Activated naive CD8-positive, alpha-beta T cell treated with anti-CD3 and anti-CD28 coated beads for 36 hours (primary cell): ENCODE measurements around the gene SMYD3. TPM values are rescaled to one million over a fixed set of nuclear protein-coding genes. Genes with fewer than 3 reads are reported as not detected.

Experiments
- DNase-seq: peaks from one replicate; pipeline ENCODE4 v3.0.0; 2021
- H3K27ac Mint-ChIP-seq: one replicate; pipeline ENCODE4 v1.8.0; 2022; ENCODE audit warnings: mild to moderate bottlenecking, moderate library complexity, mixed read lengths
- H3K27me3 Mint-ChIP-seq: one replicate; pipeline ENCODE4 v1.8.0; 2022; ENCODE audit warnings: mild to moderate bottlenecking, mixed read lengths
- H3K36me3 Mint-ChIP-seq: one replicate; pipeline ENCODE4 v1.8.0; 2021; ENCODE audit warnings: mild to moderate bottlenecking, mixed read lengths
- H3K4me1 Mint-ChIP-seq: one replicate; pipeline ENCODE4 v1.8.0; 2021; ENCODE audit warnings: mixed read lengths
- H3K4me3 Mint-ChIP-seq: one replicate; pipeline ENCODE4 v1.8.0; 2022; ENCODE audit warnings: mild to moderate bottlenecking, moderate library complexity, mixed read lengths
- H3K9me3 Mint-ChIP-seq: one replicate; pipeline ENCODE4 v1.8.0; 2022; ENCODE audit warnings: mixed read lengths
- total RNA-seq, 2 experiments: library from RNA; stranded (reverse); gene quantifications; one replicate each; pipeline ENCODE4 v1.2.3, GENCODE V29; 2021

SMYD3 gene
- total RNA-seq, 2 experiments from 2014 or later, result 16.4 to 18.4 TPM

DNA sequence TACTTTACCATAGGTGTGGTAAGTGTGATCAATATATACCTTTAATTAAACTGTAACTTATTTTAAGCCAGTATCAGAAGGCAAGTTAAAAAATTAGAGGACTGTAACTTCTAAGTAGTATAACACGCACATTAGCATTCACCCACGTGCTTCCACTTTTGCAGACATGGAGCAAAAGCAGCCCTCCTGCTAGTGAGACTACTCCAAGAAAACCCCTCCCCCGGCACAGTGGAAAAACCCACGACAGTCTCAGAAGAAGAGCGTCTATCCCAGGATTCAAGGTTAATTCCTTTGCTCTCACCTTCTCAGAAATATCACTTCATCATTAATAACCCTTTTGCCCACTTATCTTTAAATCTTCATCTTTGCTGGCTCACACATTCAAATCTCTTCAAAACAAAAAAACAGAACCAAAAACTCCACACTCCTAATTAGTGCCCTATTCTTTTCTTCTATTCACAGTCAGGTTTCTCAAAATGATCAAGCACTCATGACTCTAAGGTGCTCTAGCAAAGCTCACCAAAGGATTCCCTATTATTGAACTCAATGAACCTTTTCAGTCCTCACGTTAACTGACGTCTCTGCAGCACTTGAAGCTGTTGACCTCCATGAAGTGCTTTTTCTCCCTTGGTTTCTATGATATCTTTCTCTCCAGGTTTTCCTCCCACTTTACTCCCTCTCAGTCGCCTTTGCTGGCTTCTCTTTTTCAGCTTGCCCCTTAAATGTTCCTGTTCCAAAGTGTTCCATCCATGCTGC is 213.5 kb downstream of the SMYD3 start:
- DNase-seq, result no peak
- Mint-ChIP-seq H3K27ac (no peak overlapping the region), H3K36me3 (peaks cover 10% of the 10 kb centered on the region), H3K4me1 (peaks cover 7% of the 10 kb centered on the region), H3K9me3 (no peaks in the 10 kb centered on the region), H3K27me3 (no peaks in the 10 kb centered on the region), H3K4me3 (no peak overlapping the region)

DNA sequence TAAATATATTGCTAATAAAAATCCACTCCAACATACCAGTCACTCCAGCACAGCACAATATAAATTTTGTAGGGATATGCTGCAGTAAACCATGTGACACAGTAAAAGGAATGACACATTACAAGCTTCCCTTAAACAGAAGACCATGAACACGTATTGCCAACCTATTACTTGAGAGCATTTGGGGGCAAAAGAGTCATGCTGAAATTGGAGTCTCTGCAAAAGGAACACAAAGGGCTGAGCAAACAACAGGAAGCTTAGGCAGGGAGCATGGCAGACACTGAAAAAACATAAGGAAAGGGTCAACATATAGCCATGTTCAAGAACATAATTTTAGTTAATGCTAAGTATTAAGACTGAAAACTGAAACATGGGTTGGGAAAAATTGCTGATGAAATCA is 214.5 kb downstream of the SMYD3 start:
- Mint-ChIP-seq H3K27ac (no peak overlapping the region), H3K9me3 (no peaks in the 10 kb centered on the region), H3K4me1 (peaks cover 7% of the 10 kb centered on the region), H3K36me3 (peaks cover 10% of the 10 kb centered on the region), H3K27me3 (no peaks in the 10 kb centered on the region), H3K4me3 (no peak overlapping the region)
- DNase-seq, result no peak

DNA sequence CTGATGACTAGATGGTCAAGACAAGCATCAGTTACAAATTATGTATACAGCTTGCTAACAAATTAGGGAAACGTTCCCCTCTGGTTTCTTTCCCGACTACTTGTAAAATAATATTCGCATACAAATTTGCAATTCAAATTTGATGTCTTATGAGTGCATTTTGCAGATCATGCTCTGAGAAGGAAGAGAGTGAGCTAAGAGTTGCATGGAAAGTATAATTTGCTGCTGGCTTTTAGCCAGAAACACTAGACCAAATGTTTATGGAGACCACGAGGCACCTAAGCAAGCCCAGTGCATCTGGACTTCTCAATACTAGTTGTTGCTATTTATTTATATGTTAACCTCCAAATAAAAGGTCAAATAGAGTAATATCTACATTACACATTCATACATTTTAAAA is 216.0 kb downstream of the SMYD3 start:
- peaks cover 10% of the 10 kb centered on the region for H3K36me3 Mint-ChIP-seq
- H3K4me3 Mint-ChIP-seq, result no peak overlapping the region
- no peaks in the 10 kb centered on the region for H3K9me3 Mint-ChIP-seq
- DNase-seq, result no peak
- H3K4me1 Mint-ChIP-seq, result peaks cover 3% of the 10 kb centered on the region
- H3K27me3 Mint-ChIP-seq, result no peaks in the 10 kb centered on the region
- no peak overlapping the region for H3K27ac Mint-ChIP-seq

DNA sequence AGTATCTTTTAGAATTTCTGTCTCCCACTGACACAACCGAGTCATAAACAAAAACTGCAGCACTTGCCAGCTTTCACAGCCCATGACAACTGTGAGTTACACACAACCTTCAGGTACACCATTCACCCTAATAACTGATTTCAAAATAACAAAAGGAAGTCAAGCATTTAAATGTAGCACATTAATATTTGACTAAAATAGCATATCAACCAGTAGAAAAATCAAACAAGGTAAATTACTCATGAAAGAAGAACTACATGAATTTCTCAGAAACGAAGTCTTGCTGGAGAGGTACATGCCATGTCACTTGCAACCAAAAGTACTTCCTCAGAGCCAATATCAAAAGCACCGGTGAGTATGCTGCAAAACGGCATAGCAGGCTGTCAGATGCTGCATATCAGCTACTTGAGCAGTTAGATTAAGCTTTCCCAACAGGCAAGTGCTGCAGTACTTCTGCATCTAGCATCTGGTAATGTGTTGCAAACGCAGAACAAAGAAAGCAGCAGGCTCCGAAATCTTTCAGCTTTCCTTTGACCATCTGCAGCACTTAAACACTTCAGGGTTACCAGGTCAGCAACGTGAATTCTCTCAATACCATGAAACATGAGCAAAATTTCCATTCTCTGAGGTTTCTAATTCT is 223.2 kb downstream of the SMYD3 start:
- no peak overlapping the region for H3K27ac Mint-ChIP-seq
- no peaks in the 10 kb centered on the region for H3K27me3 Mint-ChIP-seq
- DNase-seq, result no peak
- peaks cover 12% of the 10 kb centered on the region for H3K36me3 Mint-ChIP-seq
- no peak overlapping the region for H3K4me3 Mint-ChIP-seq
- no peaks in the 10 kb centered on the region for H3K9me3 Mint-ChIP-seq
- H3K4me1 Mint-ChIP-seq, result peaks cover 2% of the 10 kb centered on the region

DNA sequence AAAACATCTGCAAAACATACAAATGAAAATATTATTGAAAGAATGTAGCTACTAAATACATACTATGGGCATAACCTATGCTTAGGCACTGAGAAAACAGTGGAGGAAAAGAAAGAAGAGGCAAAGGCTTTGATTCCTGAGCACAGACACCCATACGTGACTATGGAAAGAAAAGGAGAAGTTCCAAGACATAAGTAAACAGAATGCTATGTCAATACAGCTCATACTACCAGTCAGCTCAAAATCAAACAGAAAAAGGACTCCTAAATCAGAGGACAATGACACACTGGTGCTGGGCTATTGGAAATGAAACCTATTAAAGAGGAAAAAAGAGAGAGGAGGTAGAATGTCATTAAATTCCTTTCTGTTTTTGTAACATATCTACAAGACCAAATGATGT is 225.4 kb downstream of the SMYD3 start:
- no peak overlapping the region for H3K4me3 Mint-ChIP-seq

DNA sequence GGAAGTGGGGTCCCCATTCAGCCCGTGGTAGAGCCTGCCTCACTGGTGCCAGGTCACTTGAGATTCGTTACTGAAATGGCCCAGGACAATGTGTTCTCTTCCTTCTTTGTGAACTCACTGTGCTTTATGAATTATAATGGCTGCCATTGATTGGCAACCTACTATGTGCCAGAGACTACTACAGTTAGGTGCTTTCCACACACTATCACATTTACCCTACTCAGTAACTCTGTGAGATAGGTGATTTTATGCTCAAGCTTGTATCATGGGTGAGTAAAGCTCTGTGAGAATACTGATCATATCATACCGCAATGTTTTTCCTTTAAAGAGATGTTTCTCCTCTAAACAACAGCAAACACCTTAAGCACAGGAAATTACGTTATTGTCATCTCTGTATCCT is 225.9 kb downstream of the SMYD3 start:
- no peak for DNase-seq
- peaks cover 2% of the 10 kb centered on the region for H3K4me1 Mint-ChIP-seq
- H3K36me3 Mint-ChIP-seq, result peaks cover 12% of the 10 kb centered on the region
- H3K27ac Mint-ChIP-seq, result no peak overlapping the region
- H3K9me3 Mint-ChIP-seq, result no peaks in the 10 kb centered on the region
- no peak overlapping the region for H3K4me3 Mint-ChIP-seq
- H3K27me3 Mint-ChIP-seq, result no peaks in the 10 kb centered on the region

More for the DNA sequence above, 225.4 kb downstream of the SMYD3 start:
- peaks cover 2% of the 10 kb centered on the region for H3K4me1 Mint-ChIP-seq
- no peaks in the 10 kb centered on the region for H3K27me3 Mint-ChIP-seq
- no peaks in the 10 kb centered on the region for H3K9me3 Mint-ChIP-seq
- peaks cover 12% of the 10 kb centered on the region for H3K36me3 Mint-ChIP-seq
- H3K27ac Mint-ChIP-seq, result no peak overlapping the region
- no peak for DNase-seq

DNA sequence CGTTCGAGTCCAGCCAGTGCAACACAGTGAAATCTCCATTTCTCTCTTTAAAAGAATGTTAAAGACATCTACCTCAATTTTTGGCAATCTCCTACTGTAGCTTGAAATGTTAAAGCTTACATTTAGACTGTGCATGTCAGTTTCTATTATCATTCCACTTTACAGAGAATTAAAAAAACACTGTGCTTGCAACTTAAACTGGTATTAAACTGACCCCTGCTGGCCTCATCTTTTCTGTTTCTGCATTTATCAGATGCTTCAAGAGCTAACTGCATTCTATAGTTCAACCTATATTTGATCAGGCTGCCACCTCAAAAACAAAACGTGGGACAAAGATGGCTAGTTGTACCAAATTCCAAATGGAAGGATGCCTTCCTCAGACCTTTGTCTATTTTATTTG is 226.5 kb downstream of the SMYD3 start:
- H3K4me1 Mint-ChIP-seq, result peaks cover 2% of the 10 kb centered on the region
- no peak for DNase-seq
- H3K4me3 Mint-ChIP-seq, result no peak overlapping the region
- H3K9me3 Mint-ChIP-seq, result no peaks in the 10 kb centered on the region
- no peaks in the 10 kb centered on the region for H3K27me3 Mint-ChIP-seq
- no peak overlapping the region for H3K27ac Mint-ChIP-seq
- H3K36me3 Mint-ChIP-seq, result peaks cover 12% of the 10 kb centered on the region

DNA sequence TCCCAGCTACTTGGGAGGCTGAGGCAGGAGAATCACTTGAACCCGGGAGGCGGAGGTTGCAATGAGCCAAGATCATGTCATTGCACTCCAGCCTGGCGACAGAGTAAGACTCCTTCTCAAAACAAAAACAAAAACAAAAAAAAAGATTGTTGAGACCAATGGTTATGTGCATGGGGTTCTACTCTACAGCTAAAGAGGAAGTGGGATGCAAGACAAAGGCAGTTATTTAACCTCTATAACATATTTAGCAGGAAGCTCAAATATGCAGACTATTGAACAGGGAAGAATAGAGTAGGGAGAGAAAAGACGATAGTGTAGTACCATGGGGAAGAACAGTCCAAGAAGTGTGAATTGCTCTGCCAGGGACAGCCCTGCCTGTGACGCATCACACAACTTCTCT is 227.7 kb downstream of the SMYD3 start:
- H3K36me3 Mint-ChIP-seq, result peaks cover 8% of the 10 kb centered on the region
- no peak overlapping the region for H3K4me3 Mint-ChIP-seq
- no peaks in the 10 kb centered on the region for H3K9me3 Mint-ChIP-seq

DNA sequence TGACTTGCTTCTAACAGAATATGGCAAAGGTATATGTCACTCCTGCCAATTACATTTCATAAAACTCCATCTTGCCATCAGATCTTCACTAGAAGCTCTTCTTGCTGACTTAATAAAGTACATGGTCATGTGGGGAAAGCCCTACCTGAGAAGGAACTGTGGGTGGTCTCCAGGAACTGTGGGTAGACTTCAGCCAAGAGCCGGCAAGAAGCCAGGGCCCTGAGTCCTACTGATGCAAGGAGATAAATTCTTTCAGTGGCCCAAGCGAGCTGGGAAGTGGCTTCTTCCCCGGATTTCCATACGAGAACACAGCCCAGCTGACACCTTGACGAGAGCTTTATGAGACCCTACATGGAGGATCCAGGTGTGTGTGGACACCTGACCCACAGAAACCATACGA is 228.7 kb downstream of the SMYD3 start:
- no peak for DNase-seq
- H3K27me3 Mint-ChIP-seq, result no peaks in the 10 kb centered on the region
- peaks cover 11% of the 10 kb centered on the region for H3K36me3 Mint-ChIP-seq
- no peak overlapping the region for H3K27ac Mint-ChIP-seq
- no peaks in the 10 kb centered on the region for H3K4me1 Mint-ChIP-seq
- H3K4me3 Mint-ChIP-seq, result no peak overlapping the region
- H3K9me3 Mint-ChIP-seq, result peaks cover 3% of the 10 kb centered on the region

More for the DNA sequence above, 227.7 kb downstream of the SMYD3 start:
- Mint-ChIP-seq H3K4me1 (no peaks in the 10 kb centered on the region), H3K27me3 (no peaks in the 10 kb centered on the region), H3K27ac (no peak overlapping the region)
- no peak for DNase-seq

DNA sequence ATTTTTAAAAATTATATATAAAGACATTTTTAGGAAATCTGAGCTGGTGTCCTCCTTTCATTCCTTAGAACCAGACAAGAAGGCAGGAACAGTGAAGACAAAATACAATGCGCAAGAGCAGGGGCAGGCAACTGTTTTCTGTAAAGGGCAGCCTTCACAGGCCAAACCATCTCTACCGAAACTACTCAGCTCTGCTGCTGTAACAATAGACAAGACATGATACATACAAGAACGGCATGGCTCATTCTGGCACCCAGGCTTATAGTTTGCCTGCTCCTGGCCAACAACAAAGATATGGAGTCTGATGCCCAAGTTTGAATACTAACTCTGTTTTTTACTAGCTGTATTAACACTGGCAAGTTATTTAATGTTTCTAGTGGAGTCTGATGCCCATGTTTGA is 232.0 kb downstream of the SMYD3 start:
- H3K27ac Mint-ChIP-seq, result no peak overlapping the region
- peaks cover 25% of the 10 kb centered on the region for H3K36me3 Mint-ChIP-seq
- peaks cover 3% of the 10 kb centered on the region for H3K9me3 Mint-ChIP-seq
- H3K27me3 Mint-ChIP-seq, result no peaks in the 10 kb centered on the region
- H3K4me1 Mint-ChIP-seq, result no peaks in the 10 kb centered on the region
- no peak overlapping the region for H3K4me3 Mint-ChIP-seq
- no peak for DNase-seq

DNA sequence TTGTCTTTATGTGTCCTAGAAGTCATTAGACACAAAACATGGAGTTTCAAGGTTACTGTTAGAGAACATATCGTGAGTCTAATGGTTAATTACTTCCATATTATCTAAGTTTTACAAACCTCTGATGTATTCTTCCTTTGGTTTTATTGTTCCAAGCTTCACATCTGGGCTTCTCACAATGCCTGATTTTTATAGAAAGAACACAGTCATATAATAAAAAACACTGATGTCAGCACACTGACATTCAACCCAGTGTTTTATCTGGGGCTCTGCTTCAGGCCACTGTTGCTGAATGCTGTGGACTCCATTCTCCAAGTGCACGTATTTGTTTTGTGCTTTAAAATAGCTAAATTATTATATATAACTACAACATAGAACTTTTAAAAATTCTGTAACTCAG is 232.9 kb downstream of the SMYD3 start:
- H3K4me1 Mint-ChIP-seq, result no peaks in the 10 kb centered on the region
- DNase-seq, result no peak
- H3K4me3 Mint-ChIP-seq, result no peak overlapping the region

DNA sequence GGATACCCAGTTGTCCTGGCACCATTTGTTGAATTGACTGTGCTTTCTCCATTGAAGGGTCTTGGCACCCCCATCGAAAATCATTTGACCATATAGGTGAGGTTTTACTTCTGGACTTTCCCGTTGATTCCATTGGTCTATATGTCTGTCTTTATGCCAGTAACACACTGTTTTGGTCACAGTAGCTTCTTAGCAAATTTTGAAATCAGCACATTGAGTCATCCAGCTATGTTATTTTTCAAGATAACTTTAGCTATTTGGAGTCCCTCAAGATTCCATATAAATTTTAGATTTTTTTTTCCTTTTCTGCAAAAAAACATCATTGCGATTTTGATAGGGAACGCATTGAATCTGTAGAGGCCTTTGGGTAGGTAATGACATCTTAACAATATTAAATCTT is 235.6 kb downstream of the SMYD3 start:
- Mint-ChIP-seq H3K4me1 (no peaks in the 10 kb centered on the region), H3K9me3 (peaks cover 3% of the 10 kb centered on the region), H3K27me3 (no peaks in the 10 kb centered on the region), H3K36me3 (peaks cover 29% of the 10 kb centered on the region), H3K4me3 (no peak overlapping the region), H3K27ac (no peak overlapping the region)
- no peak for DNase-seq

More for the DNA sequence above, 232.9 kb downstream of the SMYD3 start:
- Mint-ChIP-seq H3K36me3 (peaks cover 23% of the 10 kb centered on the region), H3K9me3 (peaks cover 3% of the 10 kb centered on the region), H3K27me3 (no peaks in the 10 kb centered on the region), H3K27ac (no peak overlapping the region)

DNA sequence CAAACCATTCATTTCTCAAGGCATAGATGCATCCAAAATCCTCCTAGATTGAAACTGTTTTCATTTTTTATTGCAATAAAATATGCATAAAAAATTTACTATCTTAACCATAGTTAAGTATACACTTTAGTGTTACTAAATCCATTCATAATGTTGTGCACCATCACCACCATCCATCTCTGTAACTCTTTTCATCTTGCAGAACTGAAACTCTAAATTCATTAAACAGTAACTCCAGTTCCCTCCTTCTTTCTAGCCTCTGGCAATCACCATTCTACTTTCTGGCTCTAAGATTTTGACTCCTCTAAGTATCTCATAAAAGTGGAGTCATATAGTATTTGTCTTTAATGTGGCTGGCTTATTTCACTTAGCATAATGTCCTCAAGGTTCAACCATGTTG is 236.8 kb downstream of the SMYD3 start:
- DNase-seq, result no peak
- Mint-ChIP-seq H3K4me3 (no peak overlapping the region), H3K27ac (no peak overlapping the region), H3K9me3 (peaks cover 3% of the 10 kb centered on the region), H3K27me3 (no peaks in the 10 kb centered on the region), H3K36me3 (peaks cover 30% of the 10 kb centered on the region), H3K4me1 (no peaks in the 10 kb centered on the region)

DNA sequence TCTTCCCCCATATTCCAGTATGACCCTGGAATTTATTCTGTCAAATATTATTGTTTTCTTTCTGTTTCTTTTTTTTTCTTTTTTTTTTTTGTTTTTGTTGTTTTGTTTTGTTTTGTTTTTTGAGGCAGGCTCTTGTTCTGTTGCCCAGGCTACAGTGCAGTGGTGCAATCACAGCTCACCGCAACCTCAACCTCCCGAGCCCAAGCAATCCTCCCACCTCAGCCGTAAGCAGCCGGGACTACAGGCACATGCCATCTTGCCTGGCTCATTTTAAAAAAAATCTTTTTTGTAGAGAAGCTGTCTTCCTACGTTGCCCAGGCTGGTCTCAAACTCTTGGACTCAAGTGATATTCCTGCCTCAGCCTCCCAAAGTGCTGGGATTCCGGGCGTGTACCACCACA is 237.6 kb downstream of the SMYD3 start:
- H3K9me3 Mint-ChIP-seq, result peaks cover 3% of the 10 kb centered on the region
- no peak for DNase-seq
- H3K27me3 Mint-ChIP-seq, result no peaks in the 10 kb centered on the region
- no peaks in the 10 kb centered on the region for H3K4me1 Mint-ChIP-seq
- H3K4me3 Mint-ChIP-seq, result no peak overlapping the region
- peaks cover 30% of the 10 kb centered on the region for H3K36me3 Mint-ChIP-seq
- no peak overlapping the region for H3K27ac Mint-ChIP-seq

DNA sequence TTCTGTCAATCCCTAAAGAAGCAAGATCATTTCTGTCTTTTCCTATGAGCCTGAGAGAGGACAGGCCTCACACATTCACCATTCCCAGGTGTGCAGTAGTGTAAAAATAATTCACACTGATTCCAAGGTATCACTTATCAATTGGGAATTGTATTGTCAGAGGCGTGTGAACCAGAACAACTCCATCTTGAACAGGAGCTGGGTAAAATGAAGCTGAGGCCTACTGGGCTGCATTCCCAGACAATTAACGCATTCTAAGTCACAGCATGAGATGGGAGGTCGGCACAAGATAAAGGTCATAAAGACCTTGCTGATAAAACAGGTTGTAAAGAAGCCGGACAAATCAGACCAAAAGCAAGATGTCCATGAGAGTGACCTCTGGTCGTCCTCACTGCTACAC is 239.2 kb downstream of the SMYD3 start:
- Mint-ChIP-seq H3K27ac (no peak overlapping the region), H3K36me3 (peaks cover 26% of the 10 kb centered on the region), H3K4me3 (no peak overlapping the region), H3K4me1 (no peaks in the 10 kb centered on the region), H3K9me3 (no peaks in the 10 kb centered on the region), H3K27me3 (no peaks in the 10 kb centered on the region)
- DNase-seq, result no peak

DNA sequence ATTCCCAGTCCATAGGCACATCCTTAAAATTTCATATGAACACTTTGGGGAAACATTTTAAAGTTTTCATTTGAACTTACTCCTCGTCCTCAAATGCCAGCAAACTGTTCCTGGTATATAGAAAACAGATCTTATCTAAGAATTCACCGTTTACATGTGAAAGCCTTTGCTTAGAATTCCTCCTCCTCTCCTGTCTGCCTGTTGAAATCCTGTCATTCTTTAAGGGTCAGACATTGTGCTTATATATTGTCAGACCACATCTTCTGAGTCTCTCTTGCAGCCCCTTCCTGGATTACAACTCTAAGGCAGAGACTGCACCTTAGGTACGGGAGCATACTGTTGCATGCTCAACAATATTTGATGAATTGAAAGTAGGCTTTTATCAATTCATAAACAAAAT is 239.7 kb downstream of the SMYD3 start:
- Mint-ChIP-seq H3K27me3 (no peaks in the 10 kb centered on the region), H3K9me3 (no peaks in the 10 kb centered on the region), H3K27ac (no peak overlapping the region), H3K4me3 (no peak overlapping the region), H3K4me1 (no peaks in the 10 kb centered on the region), H3K36me3 (peaks cover 26% of the 10 kb centered on the region)
- DNase-seq, result no peak
